WTC11 (cell line): ENCODE results near the gene PTGES2. TPM values are rescaled to one million over a fixed set of nuclear protein-coding genes. Genes with fewer than 3 reads are reported as not detected.

Source experiments
- ATF1 ChIP-seq: sonication (generic); formaldehyde crosslinking; IDR thresholded peaks from 2 replicates; pipeline ENCODE4 v1.8.1; 2023; ENCODE audit warnings: mild to moderate bottlenecking, moderate library complexity, missing genetic modification reagents
- CBFB ChIP-seq: sonication (generic); formaldehyde crosslinking; IDR thresholded peaks from 2 replicates; pipeline ENCODE4 v1.8.1; 2022; ENCODE audit warnings: mild to moderate bottlenecking, low read depth, missing genetic modification reagents
- EMX1 ChIP-seq: fragments of 250-450 bp; sonication (Bioruptor Pico); IDR thresholded peaks from 2 replicates; pipeline ENCODE4 v1.8.0; 2021; ENCODE audit warnings: mild to moderate bottlenecking
- HMGA2 ChIP-seq: fragments of 250-450 bp; sonication (Bioruptor Pico); IDR thresholded peaks from 2 replicates; pipeline ENCODE4 v1.4.0; 2021; ENCODE audit warnings: mild to moderate bottlenecking, moderate library complexity
- MXD4 ChIP-seq: fragments of 250-450 bp; sonication (Bioruptor Pico); IDR thresholded peaks from 2 replicates; pipeline ENCODE4 v1.8.0; 2021; ENCODE audit warnings: mild to moderate bottlenecking, moderate library complexity, borderline replicate concordance
- MYBL2 ChIP-seq: sonication (generic); formaldehyde crosslinking; IDR thresholded peaks from 2 replicates; pipeline ENCODE4 v1.8.1; 2023; ENCODE audit warnings: mild to moderate bottlenecking, moderate library complexity, missing genetic modification reagents
- NFATC4 ChIP-seq: fragments of 250-450 bp; sonication (Bioruptor Pico); IDR thresholded peaks from 2 replicates; pipeline ENCODE4 v1.9.0; 2021; ENCODE audit warnings: mild to moderate bottlenecking
- NR1H2 ChIP-seq: sonication (generic); formaldehyde crosslinking; IDR thresholded peaks from 2 replicates; pipeline ENCODE4 v1.9.0; 2021; ENCODE audit warnings: mild to moderate bottlenecking, moderate library complexity, missing genetic modification reagents
- NR3C1 ChIP-seq: sonication (generic); formaldehyde crosslinking; conservative IDR thresholded peaks from 2 replicates; pipeline ENCODE4 v1.8.1; 2023; ENCODE audit warnings: low read depth, mild to moderate bottlenecking, missing genetic modification reagents
- TP53 ChIP-seq: sonication (generic); formaldehyde crosslinking; IDR thresholded peaks from 2 replicates; pipeline ENCODE4 v1.8.1; 2023; ENCODE audit warnings: mild to moderate bottlenecking, missing genetic modification reagents
- ZBTB21 ChIP-seq: sonication (generic); formaldehyde crosslinking; IDR thresholded peaks from 2 replicates; pipeline ENCODE4 v1.8.1; 2023; ENCODE audit warnings: mild to moderate bottlenecking, missing genetic modification reagents, borderline replicate concordance
- ZNF121 ChIP-seq: sonication (generic); formaldehyde crosslinking; IDR thresholded peaks from 2 replicates; pipeline ENCODE4 v1.8.0; 2023; ENCODE audit warnings: missing genetic modification reagents
- ZNF671 ChIP-seq: fragments of 250-450 bp; sonication (Bioruptor Pico); IDR thresholded peaks from 2 replicates; pipeline ENCODE4 v1.8.0; 2021; ENCODE audit warnings: mild to moderate bottlenecking
- total RNA-seq: library from RNA; stranded (reverse); gene quantifications from 3 replicates; pipeline ENCODE4 v1.2.3, GENCODE V29; 2021
- TF ChIP-seq, protein P1 (sequence below): sonication (generic); formaldehyde crosslinking; IDR thresholded peaks from 2 replicates; pipeline ENCODE4 v1.8.0; 2023; ENCODE audit warnings: missing genetic modification reagents
- TF ChIP-seq, protein P2 (sequence below): fragments of 250-450 bp; sonication (Bioruptor Pico); conservative IDR thresholded peaks from 2 replicates; pipeline ENCODE4 v1.9.0; 2021; ENCODE audit warnings: mild to moderate bottlenecking
- TF ChIP-seq, protein P3 (sequence below): sonication (generic); formaldehyde crosslinking; IDR thresholded peaks from 2 replicates; pipeline ENCODE4 v1.8.1; 2023; ENCODE audit warnings: mild to moderate bottlenecking, missing genetic modification reagents
- TF ChIP-seq, protein P4 (sequence below): sonication (generic); formaldehyde crosslinking; conservative IDR thresholded peaks from 2 replicates; pipeline ENCODE4 v1.8.1; 2023; ENCODE audit warnings: mild to moderate bottlenecking, low read depth, missing genetic modification reagents, moderate library complexity
- TF ChIP-seq, protein P5 (sequence below): sonication (generic); formaldehyde crosslinking; IDR thresholded peaks from 2 replicates; pipeline ENCODE4 v1.8.1; 2023; ENCODE audit warnings: mild to moderate bottlenecking, missing genetic modification reagents, moderate library complexity
- TF ChIP-seq, protein P6 (sequence below): sonication (generic); formaldehyde crosslinking; IDR thresholded peaks from 2 replicates; pipeline ENCODE4 v1.8.0; 2022; ENCODE audit warnings: mild to moderate bottlenecking, missing genetic modification reagents
- TF ChIP-seq, protein P7 (sequence below): sonication (generic); formaldehyde crosslinking; IDR thresholded peaks from 2 replicates; pipeline ENCODE4 v1.8.1; 2023; ENCODE audit warnings: mild to moderate bottlenecking, missing genetic modification reagents
- TF ChIP-seq, protein P8 (sequence below): sonication (generic); formaldehyde crosslinking; IDR thresholded peaks from 2 replicates; pipeline ENCODE4 v1.8.1; 2022; ENCODE audit warnings: low read depth, mild to moderate bottlenecking, moderate library complexity, missing genetic modification reagents, borderline replicate concordance
- TF ChIP-seq, protein P9 (sequence below): sonication (generic); formaldehyde crosslinking; IDR thresholded peaks from 2 replicates; pipeline ENCODE4 v1.8.1; 2022; ENCODE audit warnings: mild to moderate bottlenecking, missing genetic modification reagents, moderate library complexity, borderline replicate concordance
- TF ChIP-seq, protein P10 (sequence below): fragments of 250-450 bp; sonication (Bioruptor Pico); IDR thresholded peaks from 2 replicates; pipeline ENCODE4 v1.9.0; 2021; ENCODE audit warnings: moderate library complexity, mild to moderate bottlenecking, inconsistent platforms, borderline replicate concordance
- TF ChIP-seq, protein P11 (sequence below): sonication (generic); formaldehyde crosslinking; conservative IDR thresholded peaks from 2 replicates; pipeline ENCODE4 v1.8.1; 2022; ENCODE audit warnings: mild to moderate bottlenecking, missing genetic modification reagents

PTGES2 gene
- total RNA-seq, 1 experiment from 2014 or later, result 118 TPM

DNA sequence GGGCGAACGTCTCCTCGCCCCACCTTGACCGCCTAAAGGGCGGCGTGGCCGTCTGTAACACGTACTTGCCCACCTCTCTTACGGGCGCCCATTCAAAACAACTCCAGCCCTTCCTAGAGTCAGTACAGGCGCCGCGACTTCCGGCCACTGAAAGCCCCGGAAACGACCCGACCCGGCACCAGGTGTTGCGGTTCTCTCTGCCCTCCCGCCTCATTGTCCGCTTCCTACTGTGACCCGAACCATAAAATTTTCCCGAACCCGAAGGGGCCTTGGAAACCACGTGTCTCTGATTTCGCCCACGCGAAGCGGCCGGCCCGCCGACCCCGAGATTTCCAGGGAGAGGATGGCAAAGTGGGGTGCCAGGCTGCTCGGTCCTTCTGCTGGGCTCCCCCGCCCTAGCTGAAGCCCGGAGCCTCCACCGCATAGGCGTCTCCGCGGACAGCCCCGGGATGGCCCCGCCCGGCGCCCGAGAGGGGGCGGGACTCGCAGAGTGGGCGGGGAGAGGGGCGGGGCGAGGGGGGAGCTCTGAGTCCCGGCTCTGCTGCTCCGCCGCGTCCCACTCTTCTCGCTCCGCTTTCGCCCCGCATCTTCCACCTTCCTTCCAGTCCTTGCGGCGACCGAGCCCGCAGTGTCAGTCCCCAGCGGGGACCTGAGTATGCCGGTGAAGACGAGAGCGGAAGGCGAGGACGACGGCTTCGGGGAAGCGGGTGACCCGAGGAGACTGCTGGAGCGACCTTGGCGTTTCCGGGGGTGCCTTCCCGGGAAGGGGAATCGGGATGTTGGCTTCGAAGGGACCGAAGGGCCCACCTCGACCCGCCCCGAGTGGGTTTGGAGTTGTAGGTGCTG lies 684 bp upstream of the PTGES2 start (continued):
- no peak for TF ChIP-seq ZNF671 (CRISPR knock-in tag)
- TF ChIP-seq, protein P1, sequence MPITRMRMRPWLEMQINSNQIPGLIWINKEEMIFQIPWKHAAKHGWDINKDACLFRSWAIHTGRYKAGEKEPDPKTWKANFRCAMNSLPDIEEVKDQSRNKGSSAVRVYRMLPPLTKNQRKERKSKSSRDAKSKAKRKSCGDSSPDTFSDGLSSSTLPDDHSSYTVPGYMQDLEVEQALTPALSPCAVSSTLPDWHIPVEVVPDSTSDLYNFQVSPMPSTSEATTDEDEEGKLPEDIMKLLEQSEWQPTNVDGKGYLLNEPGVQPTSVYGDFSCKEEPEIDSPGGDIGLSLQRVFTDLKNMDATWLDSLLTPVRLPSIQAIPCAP, result no peak
- TF ChIP-seq, protein P2, sequence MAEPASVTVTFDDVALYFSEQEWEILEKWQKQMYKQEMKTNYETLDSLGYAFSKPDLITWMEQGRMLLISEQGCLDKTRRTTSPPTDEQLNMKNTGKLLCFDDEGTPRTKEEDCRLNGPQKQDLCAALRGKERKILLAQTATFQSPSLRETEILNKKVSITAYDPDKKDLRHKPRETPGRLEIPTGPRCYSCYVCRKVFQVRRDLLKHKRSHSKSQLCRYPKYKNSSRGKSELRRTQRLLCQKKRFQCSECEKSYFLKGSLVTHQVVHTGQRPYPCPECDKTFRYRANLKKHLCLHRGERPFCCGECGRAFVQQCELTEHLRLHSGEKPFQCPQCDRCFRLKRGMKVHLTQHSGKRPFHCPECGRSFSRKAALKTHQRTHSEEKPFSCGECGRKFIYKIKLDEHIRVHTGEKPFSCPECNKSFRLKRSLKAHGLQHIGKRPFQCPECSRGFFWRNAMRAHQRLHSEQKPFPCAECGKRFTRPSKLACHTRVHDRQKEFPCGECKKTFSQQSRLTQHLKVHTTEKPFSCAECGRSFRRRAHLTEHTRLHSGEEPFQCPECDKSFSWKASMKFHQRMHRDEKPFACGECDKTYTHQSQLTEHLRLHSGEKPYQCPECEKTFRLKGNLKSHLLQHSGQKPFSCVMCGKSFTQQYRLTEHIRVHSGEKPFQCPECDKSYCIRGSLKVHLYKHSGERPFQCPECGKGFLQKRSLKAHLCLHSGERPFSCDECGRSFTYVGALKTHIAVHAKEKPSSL (CRISPR knock-in tag), result no peak
- no peak for TF ChIP-seq HMGA2 (CRISPR knock-in tag)
- TF ChIP-seq, protein P3, sequence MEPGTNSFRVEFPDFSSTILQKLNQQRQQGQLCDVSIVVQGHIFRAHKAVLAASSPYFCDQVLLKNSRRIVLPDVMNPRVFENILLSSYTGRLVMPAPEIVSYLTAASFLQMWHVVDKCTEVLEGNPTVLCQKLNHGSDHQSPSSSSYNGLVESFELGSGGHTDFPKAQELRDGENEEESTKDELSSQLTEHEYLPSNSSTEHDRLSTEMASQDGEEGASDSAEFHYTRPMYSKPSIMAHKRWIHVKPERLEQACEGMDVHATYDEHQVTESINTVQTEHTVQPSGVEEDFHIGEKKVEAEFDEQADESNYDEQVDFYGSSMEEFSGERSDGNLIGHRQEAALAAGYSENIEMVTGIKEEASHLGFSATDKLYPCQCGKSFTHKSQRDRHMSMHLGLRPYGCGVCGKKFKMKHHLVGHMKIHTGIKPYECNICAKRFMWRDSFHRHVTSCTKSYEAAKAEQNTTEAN (CRISPR knock-in tag), result no peak
- no peak for TF ChIP-seq ZBTB21
- TF ChIP-seq, protein P4, sequence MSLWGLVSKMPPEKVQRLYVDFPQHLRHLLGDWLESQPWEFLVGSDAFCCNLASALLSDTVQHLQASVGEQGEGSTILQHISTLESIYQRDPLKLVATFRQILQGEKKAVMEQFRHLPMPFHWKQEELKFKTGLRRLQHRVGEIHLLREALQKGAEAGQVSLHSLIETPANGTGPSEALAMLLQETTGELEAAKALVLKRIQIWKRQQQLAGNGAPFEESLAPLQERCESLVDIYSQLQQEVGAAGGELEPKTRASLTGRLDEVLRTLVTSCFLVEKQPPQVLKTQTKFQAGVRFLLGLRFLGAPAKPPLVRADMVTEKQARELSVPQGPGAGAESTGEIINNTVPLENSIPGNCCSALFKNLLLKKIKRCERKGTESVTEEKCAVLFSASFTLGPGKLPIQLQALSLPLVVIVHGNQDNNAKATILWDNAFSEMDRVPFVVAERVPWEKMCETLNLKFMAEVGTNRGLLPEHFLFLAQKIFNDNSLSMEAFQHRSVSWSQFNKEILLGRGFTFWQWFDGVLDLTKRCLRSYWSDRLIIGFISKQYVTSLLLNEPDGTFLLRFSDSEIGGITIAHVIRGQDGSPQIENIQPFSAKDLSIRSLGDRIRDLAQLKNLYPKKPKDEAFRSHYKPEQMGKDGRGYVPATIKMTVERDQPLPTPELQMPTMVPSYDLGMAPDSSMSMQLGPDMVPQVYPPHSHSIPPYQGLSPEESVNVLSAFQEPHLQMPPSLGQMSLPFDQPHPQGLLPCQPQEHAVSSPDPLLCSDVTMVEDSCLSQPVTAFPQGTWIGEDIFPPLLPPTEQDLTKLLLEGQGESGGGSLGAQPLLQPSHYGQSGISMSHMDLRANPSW, result no peak
- TF ChIP-seq, protein P5, sequence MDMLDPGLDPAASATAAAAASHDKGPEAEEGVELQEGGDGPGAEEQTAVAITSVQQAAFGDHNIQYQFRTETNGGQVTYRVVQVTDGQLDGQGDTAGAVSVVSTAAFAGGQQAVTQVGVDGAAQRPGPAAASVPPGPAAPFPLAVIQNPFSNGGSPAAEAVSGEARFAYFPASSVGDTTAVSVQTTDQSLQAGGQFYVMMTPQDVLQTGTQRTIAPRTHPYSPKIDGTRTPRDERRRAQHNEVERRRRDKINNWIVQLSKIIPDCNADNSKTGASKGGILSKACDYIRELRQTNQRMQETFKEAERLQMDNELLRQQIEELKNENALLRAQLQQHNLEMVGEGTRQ, result peak; percentile 85
- TF ChIP-seq, protein P6, sequence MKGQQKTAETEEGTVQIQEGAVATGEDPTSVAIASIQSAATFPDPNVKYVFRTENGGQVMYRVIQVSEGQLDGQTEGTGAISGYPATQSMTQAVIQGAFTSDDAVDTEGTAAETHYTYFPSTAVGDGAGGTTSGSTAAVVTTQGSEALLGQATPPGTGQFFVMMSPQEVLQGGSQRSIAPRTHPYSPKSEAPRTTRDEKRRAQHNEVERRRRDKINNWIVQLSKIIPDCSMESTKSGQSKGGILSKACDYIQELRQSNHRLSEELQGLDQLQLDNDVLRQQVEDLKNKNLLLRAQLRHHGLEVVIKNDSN, result peak; percentile 80
- no peak for TF ChIP-seq NR3C1 (CRISPR knock-in tag)
- TF ChIP-seq CBFB (CRISPR knock-in tag), result no peak
- TF ChIP-seq, protein P7, sequence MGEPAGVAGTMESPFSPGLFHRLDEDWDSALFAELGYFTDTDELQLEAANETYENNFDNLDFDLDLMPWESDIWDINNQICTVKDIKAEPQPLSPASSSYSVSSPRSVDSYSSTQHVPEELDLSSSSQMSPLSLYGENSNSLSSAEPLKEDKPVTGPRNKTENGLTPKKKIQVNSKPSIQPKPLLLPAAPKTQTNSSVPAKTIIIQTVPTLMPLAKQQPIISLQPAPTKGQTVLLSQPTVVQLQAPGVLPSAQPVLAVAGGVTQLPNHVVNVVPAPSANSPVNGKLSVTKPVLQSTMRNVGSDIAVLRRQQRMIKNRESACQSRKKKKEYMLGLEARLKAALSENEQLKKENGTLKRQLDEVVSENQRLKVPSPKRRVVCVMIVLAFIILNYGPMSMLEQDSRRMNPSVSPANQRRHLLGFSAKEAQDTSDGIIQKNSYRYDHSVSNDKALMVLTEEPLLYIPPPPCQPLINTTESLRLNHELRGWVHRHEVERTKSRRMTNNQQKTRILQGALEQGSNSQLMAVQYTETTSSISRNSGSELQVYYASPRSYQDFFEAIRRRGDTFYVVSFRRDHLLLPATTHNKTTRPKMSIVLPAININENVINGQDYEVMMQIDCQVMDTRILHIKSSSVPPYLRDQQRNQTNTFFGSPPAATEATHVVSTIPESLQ (CRISPR knock-in tag), result no peak
- no peak for TF ChIP-seq NFATC4 (CRISPR knock-in tag)
- TF ChIP-seq NR1H2 (CRISPR knock-in tag), result no peak
- no peak for TF ChIP-seq ZNF121
- TF ChIP-seq, protein P8, sequence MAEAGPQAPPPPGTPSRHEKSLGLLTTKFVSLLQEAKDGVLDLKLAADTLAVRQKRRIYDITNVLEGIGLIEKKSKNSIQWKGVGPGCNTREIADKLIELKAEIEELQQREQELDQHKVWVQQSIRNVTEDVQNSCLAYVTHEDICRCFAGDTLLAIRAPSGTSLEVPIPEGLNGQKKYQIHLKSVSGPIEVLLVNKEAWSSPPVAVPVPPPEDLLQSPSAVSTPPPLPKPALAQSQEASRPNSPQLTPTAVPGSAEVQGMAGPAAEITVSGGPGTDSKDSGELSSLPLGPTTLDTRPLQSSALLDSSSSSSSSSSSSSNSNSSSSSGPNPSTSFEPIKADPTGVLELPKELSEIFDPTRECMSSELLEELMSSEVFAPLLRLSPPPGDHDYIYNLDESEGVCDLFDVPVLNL (CRISPR knock-in tag), result no peak
- TF ChIP-seq TP53 (CRISPR knock-in tag), result no peak
- TF ChIP-seq, protein P9, sequence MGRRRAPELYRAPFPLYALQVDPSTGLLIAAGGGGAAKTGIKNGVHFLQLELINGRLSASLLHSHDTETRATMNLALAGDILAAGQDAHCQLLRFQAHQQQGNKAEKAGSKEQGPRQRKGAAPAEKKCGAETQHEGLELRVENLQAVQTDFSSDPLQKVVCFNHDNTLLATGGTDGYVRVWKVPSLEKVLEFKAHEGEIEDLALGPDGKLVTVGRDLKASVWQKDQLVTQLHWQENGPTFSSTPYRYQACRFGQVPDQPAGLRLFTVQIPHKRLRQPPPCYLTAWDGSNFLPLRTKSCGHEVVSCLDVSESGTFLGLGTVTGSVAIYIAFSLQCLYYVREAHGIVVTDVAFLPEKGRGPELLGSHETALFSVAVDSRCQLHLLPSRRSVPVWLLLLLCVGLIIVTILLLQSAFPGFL (CRISPR knock-in tag), result no peak
- no peak for TF ChIP-seq MXD4 (CRISPR knock-in tag)
- no peak for TF ChIP-seq EMX1 (CRISPR knock-in tag)
- TF ChIP-seq, protein P10, sequence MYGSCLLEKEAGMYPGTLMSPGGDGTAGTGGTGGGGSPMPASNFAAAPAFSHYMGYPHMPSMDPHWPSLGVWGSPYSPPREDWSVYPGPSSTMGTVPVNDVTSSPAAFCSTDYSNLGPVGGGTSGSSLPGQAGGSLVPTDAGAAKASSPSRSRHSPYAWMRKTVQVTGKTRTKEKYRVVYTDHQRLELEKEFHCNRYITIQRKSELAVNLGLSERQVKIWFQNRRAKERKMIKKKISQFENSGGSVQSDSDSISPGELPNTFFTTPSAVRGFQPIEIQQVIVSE (CRISPR knock-in tag), result no peak
- no peak for TF ChIP-seq ATF1 (CRISPR knock-in tag)
- TF ChIP-seq, protein P11, sequence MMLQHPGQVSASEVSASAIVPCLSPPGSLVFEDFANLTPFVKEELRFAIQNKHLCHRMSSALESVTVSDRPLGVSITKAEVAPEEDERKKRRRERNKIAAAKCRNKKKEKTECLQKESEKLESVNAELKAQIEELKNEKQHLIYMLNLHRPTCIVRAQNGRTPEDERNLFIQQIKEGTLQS, result no peak
- peak; percentile 9; the same call in 1 of the 2 replicates for TF ChIP-seq MYBL2
